Measurements from ENCODE around the gene GIGYF1.

- TF ChIP-seq EZH2 (IDR thresholded peaks at IDR 0.05; ENCODE audit: low read length) (no peak), CTCF (optimal IDR thresholded peaks at IDR 0.05 in 1 of 3, IDR thresholded peaks at IDR 0.05 in 1 of 3, conservative IDR thresholded peaks at IDR 0.05 in 1 of 3; ENCODE audit: extremely low read depth in 1 of 3, insufficient read depth in 2 of 3, low read length in 3 of 3) (no peak)
Measured at GRCh38 chr7:100682991-100683658, 10.9 kb downstream of the GIGYF1 start.
